A549 (cell line): Measurements from ENCODE around the gene EPC2. TPM values are rescaled to one million over a fixed set of nuclear protein-coding genes. Genes with fewer than 3 reads are reported as not detected.
"Not testable (repeated sequence)": the region's sequence is repeated elsewhere in the genome, so short reads cannot be mapped to it uniquely, and the experiment has no call there.

Experiments
- ATAC-seq, 2 experiments: fragments of 200-7000 bp in 1 of 2; fragments of >200 bp in 1 of 2; cut with Nextera tagmentation in 1 of 2; cut with Tn5 transposase in 1 of 2; 3 replicates each; pipeline versions ENCODE4 v1.8.0 to v1.9.1; 2018 to 2020; ENCODE audit warnings: mild to moderate bottlenecking in 1 of 2, moderate library complexity in 1 of 2
- CTCF ChIA-PET: fragments of 300-600 bp; sonication (Branson Sonifier 250); formaldehyde crosslinking; extraction: SDS; loops from one replicate; lab custom pipeline; 2021; ENCODE audit warnings: antibody characterized with exemption, inconsistent platforms; lab: Yijun Ruan, JAX
- POLR2A ChIA-PET: fragments of 350-600 bp; formaldehyde crosslinking; extraction: SDS; loops from one replicate; lab custom pipeline; 2021; ENCODE audit warnings: antibody characterized with exemption, inconsistent platforms; lab: Yijun Ruan, JAX
- DNase-seq, 2 experiments: peaks; one replicate each; pipeline versions ENCODE4 v3.0.0 to v3.0.0-alpha.2; 2011 to 2016; ENCODE audit warnings: low read depth in 1 of 2, low spot score in 1 of 2
- FAIRE-seq: peaks from 2 replicates; lab custom pipeline; 2011; peaks lifted over from hg19 to GRCh38; lab: Jason Lieb, UNC
- H3K27ac ChIP-seq, 2 experiments: fragments of >200 bp; sonication (Bioruptor Twin); formaldehyde crosslinking; 3 replicates each; pipeline ENCODE4 v1.5.1; 2016 to 2017
- H3K4me1 ChIP-seq: fragments of >200 bp; sonication (Bioruptor Twin); formaldehyde crosslinking; 3 replicates; pipeline ENCODE4 v1.6.1; 2016
- H3K4me2 ChIP-seq: fragments of >200 bp; sonication (Bioruptor Twin); formaldehyde crosslinking; 3 replicates; pipeline ENCODE4 v1.6.1; 2016
- H3K4me3 ChIP-seq: fragments of >200 bp; sonication (Bioruptor Twin); formaldehyde crosslinking; 3 replicates; pipeline ENCODE4 v1.5.1; 2016
- H3K9me3 ChIP-seq: fragments of >200 bp; sonication (Bioruptor Twin); formaldehyde crosslinking; 3 replicates; pipeline ENCODE4 v1.6.1; 2016
- BCL3 ChIP-seq: fragments of >200 bp; sonication (Bioruptor Twin); formaldehyde crosslinking; IDR thresholded peaks from 3 replicates; pipeline ENCODE4 v1.6.1; 2016
- CBX2 ChIP-seq: fragments of 200-600 bp; sonication (generic); IDR thresholded peaks from 2 replicates; pipeline ENCODE4 v1.6.1; 2016; ENCODE audit warnings: low read depth, mild to moderate bottlenecking, borderline replicate concordance
- EP300 ChIP-seq, 2 experiments: fragments of >200 bp; sonication (Bioruptor Twin); formaldehyde crosslinking; IDR thresholded peaks; 2 replicates in 1 of 2; 3 replicates in 1 of 2; pipeline ENCODE4 v1.6.1; 2016 to 2017
- FOSL2 ChIP-seq, 2 experiments: fragments of 450-650 bp in 1 of 2; fragments of >200 bp in 1 of 2; sonication (Bioruptor Twin) in 1 of 2; formaldehyde crosslinking; IDR thresholded peaks; 2 replicates each; pipeline versions ENCODE4 v1.5.0 to v1.6.1; 2016 to 2020; ENCODE audit warnings: mild to moderate bottlenecking in 1 of 2, moderate library complexity in 1 of 2
- GATA3 ChIP-seq: IDR thresholded peaks from 2 replicates; pipeline ENCODE4 v1.6.1; 2012; ENCODE audit warnings: borderline replicate concordance
- HDAC2 ChIP-seq: fragments of 200-600 bp; sonication (generic); IDR thresholded peaks from 2 replicates; pipeline ENCODE4 v1.6.1; 2016
- HOXB13 ChIP-seq: fragments of 250-450 bp; sonication (Bioruptor Pico); IDR thresholded peaks from 2 replicates; pipeline ENCODE4 v1.5.0; 2020; ENCODE audit warnings: low read depth, mild to moderate bottlenecking, moderate library complexity
- HOXB5 ChIP-seq: fragments of 250-450 bp; sonication (Bioruptor Pico); IDR thresholded peaks from 2 replicates; pipeline ENCODE4 v1.5.0; 2020; ENCODE audit warnings: mild to moderate bottlenecking, moderate library complexity
- MAZ ChIP-seq: fragments of 150-350 bp; IDR thresholded peaks from 2 replicates; pipeline ENCODE4 v1.6.1; 2014; ENCODE audit warnings: antibody characterized with exemption, low read depth, low read length, borderline replicate concordance
- MYC ChIP-seq: IDR thresholded peaks from 2 replicates; pipeline ENCODE4 v1.6.1; 2012; ENCODE audit warnings: mild to moderate bottlenecking, inconsistent platforms, low read length, improper control_type of control experiment, borderline replicate concordance
- NFE2L2 ChIP-seq: fragments of 150-350 bp; conservative IDR thresholded peaks from 2 replicates; pipeline ENCODE4 v1.6.1; 2014; ENCODE audit warnings: low read length
- PHF8 ChIP-seq: fragments of 200-600 bp; sonication (generic); IDR thresholded peaks from 2 replicates; pipeline ENCODE4 v1.6.1; 2016; ENCODE audit warnings: low read depth, mild to moderate bottlenecking, antibody characterized with exemption, moderate library complexity, borderline replicate concordance
- POLR2AphosphoS2 ChIP-seq: conservative IDR thresholded peaks from 2 replicates; pipeline ENCODE4 v1.6.1; 2012; ENCODE audit warnings: low read length, improper control_type of control experiment, inconsistent platforms
- SREBF2 ChIP-seq: fragments of 450-650 bp; IDR thresholded peaks from 2 replicates; pipeline ENCODE4 v1.6.1; 2014; ENCODE audit warnings: mild to moderate bottlenecking, moderate library complexity
- TP53 ChIP-seq: fragments of 250-450 bp; sonication (Bioruptor Pico); IDR thresholded peaks from 2 replicates; pipeline ENCODE4 v1.5.0; 2021; ENCODE audit warnings: mild to moderate bottlenecking, moderate library complexity
- USF2 ChIP-seq: fragments of 450-650 bp; IDR thresholded peaks from 2 replicates; pipeline ENCODE4 v1.6.1; 2014; ENCODE audit warnings: antibody characterized with exemption
- ZC3H11A ChIP-seq: fragments of 450-650 bp; IDR thresholded peaks from 2 replicates; pipeline ENCODE4 v1.6.1; 2014; ENCODE audit warnings: antibody characterized with exemption, mild to moderate bottlenecking
- ZFP36 ChIP-seq: fragments of 450-650 bp; IDR thresholded peaks from 2 replicates; pipeline ENCODE4 v1.6.1; 2014; ENCODE audit warnings: borderline replicate concordance; ENCODE audit not compliant: partially characterized antibody
- ZSCAN20 ChIP-seq: fragments of 250-450 bp; sonication (Bioruptor Pico); IDR thresholded peaks from 2 replicates; pipeline ENCODE4 v1.8.0; 2022; ENCODE audit warnings: mild to moderate bottlenecking, moderate library complexity
- WGBS: methylation state at CpG from one replicate; pipeline ENCODE4 v1.1.6; 2017; ENCODE audit errors: missing lambda C conversion rate; 5-methylcytosine and 5-hydroxymethylcytosine counted together
- polyA plus RNA-seq, 4 experiments: library from polyadenylated mRNA; depleted of rRNA in 3 of 4; stranded (reverse); fragments of >200 nt; fragmentation: RNase III in 1 of 4; extraction: RNeasy Plus Mini Kit Qiagen cat#74134 plus additional on column Dnase treatment in 1 of 4; gene quantifications; 2 replicates in 3 of 4; 3 replicates in 1 of 4; pipeline ENCODE4 v1.2.3, GENCODE V29; 2011 to 2017
- TF ChIP-seq, protein P1 (sequence below): IDR thresholded peaks from 2 replicates; pipeline ENCODE4 v1.6.1; 2012
- TF ChIP-seq, protein P2 (sequence below): fragments of >200 bp; sonication (Bioruptor Twin); formaldehyde crosslinking; IDR thresholded peaks from 2 replicates; pipeline ENCODE4 v1.6.1; 2016
- TF ChIP-seq, protein P3 (sequence below): fragments of 150-350 bp; IDR thresholded peaks from 2 replicates; pipeline ENCODE4 v1.6.1; 2014; ENCODE audit warnings: low read depth, mild to moderate bottlenecking, low read length
- TF ChIP-seq, protein P4 (sequence below): IDR thresholded peaks from 2 replicates; pipeline ENCODE4 v1.6.1; 2012
- TF ChIP-seq, protein P5 (sequence below): IDR thresholded peaks from 2 replicates; pipeline ENCODE4 v1.6.1; 2012; ENCODE audit warnings: low read depth, borderline replicate concordance

The EPC2 gene
- polyA plus RNA-seq, 2 of the 4 experiments (the other 2 are of a cell fraction), result 8.8 to 23.0 TPM

DNA sequence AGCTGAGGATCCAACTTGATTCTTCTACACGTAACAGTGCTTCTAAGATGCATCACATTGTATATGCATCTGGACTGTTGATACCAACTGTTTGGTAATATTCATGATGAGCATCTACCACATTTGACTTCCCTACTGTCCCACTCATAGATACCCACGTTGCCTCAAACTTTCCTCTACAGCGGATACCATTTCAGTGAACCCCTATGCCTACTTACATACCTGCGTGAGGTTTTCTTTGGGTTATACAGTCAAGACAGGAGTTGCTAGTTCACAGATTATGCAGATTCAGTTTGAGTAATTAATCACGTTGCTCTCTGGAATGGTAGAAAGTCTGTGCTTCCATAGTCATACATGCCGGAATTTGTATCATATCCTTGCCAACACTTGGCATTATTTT, 40.0 kb downstream of the EPC2 start (continued):
- TF ChIP-seq, protein P1, sequence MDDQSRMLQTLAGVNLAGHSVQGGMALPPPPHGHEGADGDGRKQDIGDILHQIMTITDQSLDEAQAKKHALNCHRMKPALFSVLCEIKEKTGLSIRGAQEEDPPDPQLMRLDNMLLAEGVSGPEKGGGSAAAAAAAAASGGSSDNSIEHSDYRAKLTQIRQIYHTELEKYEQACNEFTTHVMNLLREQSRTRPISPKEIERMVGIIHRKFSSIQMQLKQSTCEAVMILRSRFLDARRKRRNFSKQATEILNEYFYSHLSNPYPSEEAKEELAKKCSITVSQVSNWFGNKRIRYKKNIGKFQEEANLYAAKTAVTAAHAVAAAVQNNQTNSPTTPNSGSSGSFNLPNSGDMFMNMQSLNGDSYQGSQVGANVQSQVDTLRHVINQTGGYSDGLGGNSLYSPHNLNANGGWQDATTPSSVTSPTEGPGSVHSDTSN, result no peak
- TF ChIP-seq HOXB13 (CRISPR knock-in tag), result no peak
- TF ChIP-seq, all 56 proteins: peak for 0

DNA sequence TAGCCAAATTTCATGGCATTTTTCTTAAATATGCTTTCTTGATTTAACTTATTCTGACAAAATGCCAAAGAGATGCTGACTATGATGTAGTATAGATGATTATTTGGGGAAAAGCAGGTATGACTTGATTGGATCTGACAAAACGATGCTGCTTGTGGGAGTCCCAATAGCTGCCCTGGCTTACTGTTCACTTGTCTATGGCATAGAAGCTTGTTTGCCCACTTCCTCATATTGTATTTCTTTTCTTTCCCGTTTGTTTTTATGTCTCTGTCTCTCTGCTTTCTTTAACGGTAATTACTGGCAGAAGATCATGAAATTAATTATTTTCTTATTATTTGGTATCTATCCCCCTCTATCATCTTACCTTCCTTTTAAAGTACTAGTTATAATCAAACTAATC, 43.0 kb downstream of the EPC2 start:
- CTCF ChIA-PET, result no interaction called here
- POLR2A ChIA-PET, result no interaction called here
- no peak overlapping the region for H3K4me3 ChIP-seq
- DNase-seq (no peak), FAIRE-seq (no peak), ATAC-seq (no peak)
- no peaks in the 10 kb centered on the region for H3K4me1 ChIP-seq
- no peak overlapping the region for H3K27ac ChIP-seq
- no peaks in the 10 kb centered on the region for H3K9me3 ChIP-seq
- TF ChIP-seq POLR2AphosphoS2 (no peak), ZFP36 (no peak), NFE2L2 (no peak), HOXB5 (CRISPR knock-in tag) (no peak), USF2 (no peak), HDAC2 (no peak), GATA3 (no peak), HOXB13 (CRISPR knock-in tag) (no peak), BCL3 (no peak), CBX2 (no peak)
- TF ChIP-seq, protein P2, sequence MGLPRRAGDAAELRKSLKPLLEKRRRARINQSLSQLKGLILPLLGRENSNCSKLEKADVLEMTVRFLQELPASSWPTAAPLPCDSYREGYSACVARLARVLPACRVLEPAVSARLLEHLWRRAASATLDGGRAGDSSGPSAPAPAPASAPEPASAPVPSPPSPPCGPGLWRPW, result no peak
- TF ChIP-seq, protein P3, sequence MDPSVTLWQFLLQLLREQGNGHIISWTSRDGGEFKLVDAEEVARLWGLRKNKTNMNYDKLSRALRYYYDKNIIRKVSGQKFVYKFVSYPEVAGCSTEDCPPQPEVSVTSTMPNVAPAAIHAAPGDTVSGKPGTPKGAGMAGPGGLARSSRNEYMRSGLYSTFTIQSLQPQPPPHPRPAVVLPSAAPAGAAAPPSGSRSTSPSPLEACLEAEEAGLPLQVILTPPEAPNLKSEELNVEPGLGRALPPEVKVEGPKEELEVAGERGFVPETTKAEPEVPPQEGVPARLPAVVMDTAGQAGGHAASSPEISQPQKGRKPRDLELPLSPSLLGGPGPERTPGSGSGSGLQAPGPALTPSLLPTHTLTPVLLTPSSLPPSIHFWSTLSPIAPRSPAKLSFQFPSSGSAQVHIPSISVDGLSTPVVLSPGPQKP, result no peak
- H3K4me2 ChIP-seq, result no peak overlapping the region
- 90% methylated on average over 3 of the region's 3 CpGs for WGBS

DNA sequence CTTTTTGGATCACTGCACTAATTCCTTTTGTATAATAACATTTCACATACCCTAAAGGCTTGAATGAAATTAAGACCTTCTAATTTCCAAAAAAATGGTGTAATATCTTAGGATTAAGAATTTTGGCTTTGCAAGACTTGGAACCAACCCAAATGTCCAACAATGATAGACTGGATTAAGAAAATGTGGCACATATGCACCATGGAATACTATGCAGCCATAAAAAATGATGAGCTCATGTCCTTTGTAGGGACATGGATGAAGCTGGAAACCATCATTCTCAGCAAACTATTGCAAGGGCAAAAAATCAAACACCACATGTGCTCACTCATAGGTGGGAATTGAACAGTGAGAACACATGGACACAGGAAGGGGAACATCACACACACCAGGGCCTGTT, 43.5 kb downstream of the EPC2 start:
- DNase-seq, ATAC-seq, H3K4me3 ChIP-seq, H3K9me3 ChIP-seq, CTCF ChIA-PET, H3K4me2 ChIP-seq, POLR2A ChIA-PET, H3K4me1 ChIP-seq, FAIRE-seq, H3K27ac ChIP-seq: not testable (repeated sequence)

- Histone ChIP-seq H3K27ac (no peak overlapping the region), H3K4me2 (no peak overlapping the region), H3K4me1 (no peaks in the 10 kb centered on the region), H3K9me3 (peaks cover 18% of the 10 kb centered on the region; the same call in 2 of the 3 replicates), H3K4me3 (no peak overlapping the region)
- TF ChIP-seq ZSCAN20 (CRISPR knock-in tag) (no peak), SREBF2 (no peak), HDAC2 (no peak), NFE2L2 (no peak), MAZ (no peak), ZFP36 (no peak), PHF8 (no peak), MYC (no peak), HOXB5 (CRISPR knock-in tag) (no peak), TP53 (CRISPR knock-in tag) (no peak), ZC3H11A (no peak), EP300 (IDR thresholded peaks at IDR 0.05) (no peak), FOSL2 (IDR thresholded peaks at IDR 0.05) (no peak), FOSL2 (CRISPR knock-in tag; IDR thresholded peaks at IDR 0.05) (no peak), HOXB13 (CRISPR knock-in tag) (no peak)
- TF ChIP-seq, protein P4, sequence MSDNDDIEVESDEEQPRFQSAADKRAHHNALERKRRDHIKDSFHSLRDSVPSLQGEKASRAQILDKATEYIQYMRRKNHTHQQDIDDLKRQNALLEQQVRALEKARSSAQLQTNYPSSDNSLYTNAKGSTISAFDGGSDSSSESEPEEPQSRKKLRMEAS, result no peak
- TF ChIP-seq, protein P5, sequence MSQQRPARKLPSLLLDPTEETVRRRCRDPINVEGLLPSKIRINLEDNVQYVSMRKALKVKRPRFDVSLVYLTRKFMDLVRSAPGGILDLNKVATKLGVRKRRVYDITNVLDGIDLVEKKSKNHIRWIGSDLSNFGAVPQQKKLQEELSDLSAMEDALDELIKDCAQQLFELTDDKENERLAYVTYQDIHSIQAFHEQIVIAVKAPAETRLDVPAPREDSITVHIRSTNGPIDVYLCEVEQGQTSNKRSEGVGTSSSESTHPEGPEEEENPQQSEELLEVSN, result no peak
- TF ChIP-seq, protein P1, result no peak
- POLR2A ChIA-PET, result no interaction called here
- WGBS, result 85% methylated on average over 2 of the region's 2 CpGs
- no peak for DNase-seq
- no peak for FAIRE-seq
- CTCF ChIA-PET, result interaction anchor here (0.7 kb wide), 1 partner anchor 273 kb away, joined by 6 read pairs; no protein-coding TSS in a partner anchor
- ATAC-seq, result no peak
These were observed 52.4 kb downstream of the EPC2 start for GRCh38 chr2:148696985-148697384.
